Measurements from ENCODE around the gene LIMS1. TPM values are rescaled to one million over a fixed set of nuclear protein-coding genes. Genes with fewer than 3 reads are reported as not detected.

Gene LIMS1
- total and polyA plus RNA-seq, 2 donors (not counting 3 experiments of a cell fraction or from before 2014, with no cell fraction given): 153 to 229 TPM

- Histone ChIP-seq H3K36me3 (ENCODE audit: control insufficient read depth in 2 of 2, extremely low read depth in 1 of 2, insufficient read depth in 2 of 2, low read length in 2 of 2) (no peaks in the 10 kb centered on the region), H3K9me3 (replicated peaks; ENCODE audit: control insufficient read depth, insufficient read depth, low read length) (no peaks in the 10 kb centered on the region), H3K27me3 (ENCODE audit: control insufficient read depth in 2 of 2, insufficient read depth in 2 of 2, low read length in 2 of 2) (no peaks in the 10 kb centered on the region), H3K9me1 (replicated peaks; ENCODE audit: control insufficient read depth, extremely low read depth, insufficient read depth, low read length) (no peaks in the 10 kb centered on the region), H3K4me3 (replicated peaks in 1 of 3; ENCODE audit: insufficient read depth in 1 of 3, low read depth in 1 of 3, low read length in 3 of 3) (no peak overlapping the region), H3K4me2 (ENCODE audit: insufficient read depth, low read length) (peak overlapping the region; percentile 48), H2AFZ (ENCODE audit: low read depth, low read length) (no peak overlapping the region), H4K20me1 (replicated peaks; ENCODE audit: control insufficient read depth, extremely low read depth, insufficient read depth, low read length) (no peaks in the 10 kb centered on the region), H3K9ac (replicated peaks; ENCODE audit: extremely low read depth, insufficient read depth, low read length) (no peak overlapping the region), H3K27ac (ENCODE audit: insufficient read depth, low read depth, low read length) (peak overlapping the region; percentile 41), H3K4me1 (ENCODE audit: control insufficient read depth, extremely low read depth, insufficient read depth, low read length) (peaks cover 41% of the 10 kb centered on the region), H3K79me2 (ENCODE audit: control insufficient read depth, insufficient read depth, low read length) (peaks cover 37% of the 10 kb centered on the region)
- intact Hi-C loops (cut with micrococcal nuclease): loop anchor here (5.0 to 10.0 kb wide), 2 partner anchors 93 to 365 kb away; no protein-coding TSS in a partner anchor
- no peak for DNase-seq (ENCODE audit: low read depth, low spot score)
- CTCF ChIA-PET: interaction anchor here (0.8 to 1.3 kb wide), 6 partner anchors 14 to 110 kb away, joined by 3 to 4 read pairs (median 4); no protein-coding TSS in a partner anchor
- FAIRE-seq: peak; percentile 52
- no TSS peak for BruUV-seq (replicated peaks)
- POLR2A ChIA-PET: interaction anchor here (1.4 kb wide), 1 partner anchor 46 kb away, joined by 9 read pairs; the partner anchor contains the start of gene LIMS1
- dilution Hi-C loops (cut with MboI; ENCODE audit: extremely low pct_ligation_motif_present, low sequenced_read_pairs): no loop called here
- TF ChIP-seq EZH2 (IDR thresholded peaks at IDR 0.05; ENCODE audit: borderline replicate concordance, low read depth, low read length, severe bottlenecking): no peak
- TF ChIP-seq GATA2 (IDR thresholded peaks at IDR 0.05; ENCODE audit: insufficient read depth, insufficient read length, low read depth, low read length): no peak
- TF ChIP-seq MYC (IDR thresholded peaks at IDR 0.05; ENCODE audit: low read depth, low read length): no peak
- no peak for TF ChIP-seq CTCF (IDR thresholded peaks at IDR 0.05; ENCODE audit: extremely low read depth in 1 of 2, insufficient read depth in 1 of 2, low read depth in 1 of 2, low read length in 2 of 2)
- no peak for TF ChIP-seq POLR2A (IDR thresholded peaks at IDR 0.05; ENCODE audit: low read depth, low read length)
- no peak for TF ChIP-seq FOS (IDR thresholded peaks at IDR 0.05; ENCODE audit: borderline replicate concordance, insufficient read depth, low read length)
- no peak for TF ChIP-seq JUN (IDR thresholded peaks at IDR 0.05; ENCODE audit: borderline replicate concordance, insufficient read depth, insufficient read length, low read depth)
- TF ChIP-seq, protein P1, sequence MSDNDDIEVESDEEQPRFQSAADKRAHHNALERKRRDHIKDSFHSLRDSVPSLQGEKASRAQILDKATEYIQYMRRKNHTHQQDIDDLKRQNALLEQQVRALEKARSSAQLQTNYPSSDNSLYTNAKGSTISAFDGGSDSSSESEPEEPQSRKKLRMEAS (IDR thresholded peaks at IDR 0.05; ENCODE audit: insufficient read depth, insufficient read length): no peak
- no peak for TF ChIP-seq POLR2AphosphoS5 (IDR thresholded peaks at IDR 0.05; ENCODE audit: insufficient read depth, low read depth, low read length)
Measured at GRCh38 chr2:108580050-108580449, 45.8 kb downstream of the LIMS1 start.

Measured in endothelial cell of umbilical vein (primary cell).